ACC112 (cell line): ENCODE data around the gene EPHA3.
"Not testable (repeated sequence)": the region's sequence is repeated elsewhere in the genome, so short reads cannot be mapped to it uniquely, and the experiment has no call there.

Experiments
- H2AFZ ChIP-seq: fragments of 200-600 bp; sonication (generic); one replicate; pipeline ENCODE4 v1.6.0; 2017; ENCODE audit warnings: antibody characterized with exemption, low read length; ENCODE audit not compliant: unreplicated experiment
- H3K27ac ChIP-seq: fragments of 200-600 bp; sonication (generic); 2 replicates; pipeline ENCODE4 v1.5.1; 2014; ENCODE audit warnings: low read depth, mild to moderate bottlenecking, antibody characterized with exemption, low read length, moderate library complexity
- H3K27me3 ChIP-seq: fragments of 200-600 bp; sonication (generic); 2 replicates; pipeline ENCODE4 v1.6.1; 2014; ENCODE audit warnings: mild to moderate bottlenecking, antibody characterized with exemption, low read length, moderate library complexity, mixed read lengths; ENCODE audit not compliant: insufficient read depth
- H3K36me3 ChIP-seq: fragments of 200-600 bp; sonication (generic); 2 replicates; pipeline ENCODE4 v1.6.1; 2016; ENCODE audit warnings: mild to moderate bottlenecking, antibody characterized with exemption, low read length, moderate library complexity, mixed read lengths; ENCODE audit not compliant: insufficient read depth
- H3K4me1 ChIP-seq: fragments of 200-600 bp; sonication (generic); one replicate; pipeline ENCODE4 v1.6.1; 2016; ENCODE audit warnings: low read length, mixed read lengths; ENCODE audit not compliant: insufficient read depth, unreplicated experiment, control insufficient read depth
- H3K4me3 ChIP-seq: fragments of 200-600 bp; sonication (generic); 2 replicates; pipeline ENCODE4 v1.5.1; 2014; ENCODE audit warnings: mild to moderate bottlenecking, low read depth, low read length
- H3K79me2 ChIP-seq: fragments of 200-600 bp; sonication (generic); one replicate; pipeline ENCODE4 v1.6.0; 2016; ENCODE audit warnings: low read length; ENCODE audit not compliant: control insufficient read depth, unreplicated experiment, insufficient read depth

The EPHA3 gene

GRCh38 chr3:89350935-89351334 is 243.5 kb downstream of the EPHA3 start:
- not testable (repeated sequence) for H3K4me3 ChIP-seq, H2AFZ ChIP-seq, H3K79me2 ChIP-seq, H3K27me3 ChIP-seq, H3K36me3 ChIP-seq, H3K27ac ChIP-seq, H3K4me1 ChIP-seq

GRCh38 chr3:89353465-89353864 is 246.0 kb downstream of the EPHA3 start:
- Histone ChIP-seq H3K4me3 (no peak overlapping the region), H3K27me3 (no peaks in the 10 kb centered on the region), H3K27ac (no peak overlapping the region), H3K36me3 (no peaks in the 10 kb centered on the region), H3K4me1 (peaks cover 2% of the 10 kb centered on the region), H2AFZ (no peak overlapping the region), H3K79me2 (no peaks in the 10 kb centered on the region)

GRCh38 chr3:89358281-89358680 is 250.9 kb downstream of the EPHA3 start:
- no peaks in the 10 kb centered on the region for H3K79me2 ChIP-seq
- H3K27me3 ChIP-seq: no peaks in the 10 kb centered on the region

GRCh38 chr3:89360156-89360555 is 252.7 kb downstream of the EPHA3 start:
- Histone ChIP-seq H3K79me2 (no peaks in the 10 kb centered on the region), H3K4me3 (no peak overlapping the region), H3K4me1 (no peaks in the 10 kb centered on the region), H2AFZ (no peak overlapping the region), H3K27ac (no peak overlapping the region), H3K27me3 (no peaks in the 10 kb centered on the region), H3K36me3 (no peaks in the 10 kb centered on the region)

More at GRCh38 chr3:89358281-89358680, 250.9 kb downstream of the EPHA3 start:
- Histone ChIP-seq H3K4me3 (no peak overlapping the region), H3K4me1 (peaks cover 2% of the 10 kb centered on the region), H3K36me3 (no peaks in the 10 kb centered on the region), H2AFZ (no peak overlapping the region), H3K27ac (no peak overlapping the region)

GRCh38 chr3:89362496-89362895 is 255.1 kb downstream of the EPHA3 start:
- H2AFZ ChIP-seq: no peak overlapping the region
- no peak overlapping the region for H3K27ac ChIP-seq
- no peaks in the 10 kb centered on the region for H3K27me3 ChIP-seq
- H3K4me3 ChIP-seq: no peak overlapping the region
- no peaks in the 10 kb centered on the region for H3K79me2 ChIP-seq
- H3K4me1 ChIP-seq: no peaks in the 10 kb centered on the region
- H3K36me3 ChIP-seq: no peaks in the 10 kb centered on the region

GRCh38 chr3:89363171-89363570 is 255.8 kb downstream of the EPHA3 start:
- Histone ChIP-seq H3K4me3 (no peak overlapping the region), H3K79me2 (no peaks in the 10 kb centered on the region), H3K4me1 (no peaks in the 10 kb centered on the region), H2AFZ (no peak overlapping the region), H3K36me3 (no peaks in the 10 kb centered on the region), H3K27me3 (no peaks in the 10 kb centered on the region), H3K27ac (no peak overlapping the region)

- no peaks in the 10 kb centered on the region for H3K79me2 ChIP-seq
- H3K27ac ChIP-seq: no peak overlapping the region
- no peak overlapping the region for H2AFZ ChIP-seq
- no peaks in the 10 kb centered on the region for H3K36me3 ChIP-seq
- no peaks in the 10 kb centered on the region for H3K4me1 ChIP-seq
- no peaks in the 10 kb centered on the region for H3K27me3 ChIP-seq
- no peak overlapping the region for H3K4me3 ChIP-seq
Measured at GRCh38 chr3:89364314-89364713, 256.9 kb downstream of the EPHA3 start.

GRCh38 chr3:89367166-89367565 is 259.7 kb downstream of the EPHA3 start:
- H3K79me2 ChIP-seq: no peaks in the 10 kb centered on the region
- H3K27ac ChIP-seq: no peak overlapping the region
- no peak overlapping the region for H3K4me3 ChIP-seq
- H3K27me3 ChIP-seq: no peaks in the 10 kb centered on the region
- H2AFZ ChIP-seq: no peak overlapping the region
- H3K36me3 ChIP-seq: no peaks in the 10 kb centered on the region
- H3K4me1 ChIP-seq: peaks cover 4% of the 10 kb centered on the region

- no peaks in the 10 kb centered on the region for H3K36me3 ChIP-seq
- no peak overlapping the region for H3K4me3 ChIP-seq
- no peaks in the 10 kb centered on the region for H3K79me2 ChIP-seq
- no peak overlapping the region for H2AFZ ChIP-seq
- peaks cover 6% of the 10 kb centered on the region for H3K4me1 ChIP-seq
- no peaks in the 10 kb centered on the region for H3K27me3 ChIP-seq
- H3K27ac ChIP-seq: no peak overlapping the region
Measured at GRCh38 chr3:89368846-89369245, 261.4 kb downstream of the EPHA3 start.

- H3K4me3 ChIP-seq: no peak overlapping the region
- no peaks in the 10 kb centered on the region for H3K36me3 ChIP-seq
- no peaks in the 10 kb centered on the region for H3K27me3 ChIP-seq
- H3K4me1 ChIP-seq: peaks cover 6% of the 10 kb centered on the region
- no peak overlapping the region for H3K27ac ChIP-seq
- H3K79me2 ChIP-seq: no peaks in the 10 kb centered on the region
- H2AFZ ChIP-seq: no peak overlapping the region
Measured at GRCh38 chr3:89372456-89372855, 265.0 kb downstream of the EPHA3 start.

- H3K27ac ChIP-seq: no peak overlapping the region
Measured at GRCh38 chr3:89373434-89373833, 266.0 kb downstream of the EPHA3 start.

More at GRCh38 chr3:89373434-89373833, 266.0 kb downstream of the EPHA3 start:
- no peaks in the 10 kb centered on the region for H3K36me3 ChIP-seq
- H3K79me2 ChIP-seq: no peaks in the 10 kb centered on the region
- H3K4me3 ChIP-seq: no peak overlapping the region
- no peak overlapping the region for H2AFZ ChIP-seq
- peaks cover 6% of the 10 kb centered on the region for H3K4me1 ChIP-seq
- no peaks in the 10 kb centered on the region for H3K27me3 ChIP-seq
